ENCODE data around the gene ZFYVE9.

DNA sequence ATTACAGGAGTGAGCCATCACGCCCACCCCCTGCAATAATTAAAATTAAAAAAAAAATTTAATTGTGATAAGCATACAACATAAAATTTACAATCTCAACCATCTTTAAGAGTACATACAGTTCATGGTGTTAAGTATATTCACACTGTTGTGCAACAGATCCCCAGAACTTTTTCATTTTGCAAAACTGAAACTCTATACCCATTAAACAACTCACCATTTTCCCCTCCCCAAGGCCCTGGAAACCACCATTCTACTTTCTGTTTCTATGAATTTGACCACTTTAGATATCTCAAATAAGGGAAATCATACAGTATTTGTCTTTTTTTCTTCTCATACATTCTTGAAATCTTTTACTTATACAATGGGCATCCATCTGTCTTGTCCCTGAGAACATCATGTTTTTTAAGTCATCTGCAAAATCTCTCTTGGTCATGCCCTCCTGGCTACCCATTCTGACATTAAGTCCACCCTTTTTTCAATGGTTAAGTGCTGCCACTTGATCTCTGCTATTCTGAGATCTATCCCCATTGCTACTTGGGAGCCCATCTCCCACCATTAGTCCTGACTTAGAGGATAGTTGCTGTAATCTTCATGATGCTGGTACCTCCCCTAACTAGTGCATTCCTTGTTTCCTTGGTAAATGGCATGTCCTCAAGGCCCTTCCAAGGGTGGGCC, 39.4 kb upstream of the ZFYVE9 start:
- TF ChIP-seq, protein P1, sequence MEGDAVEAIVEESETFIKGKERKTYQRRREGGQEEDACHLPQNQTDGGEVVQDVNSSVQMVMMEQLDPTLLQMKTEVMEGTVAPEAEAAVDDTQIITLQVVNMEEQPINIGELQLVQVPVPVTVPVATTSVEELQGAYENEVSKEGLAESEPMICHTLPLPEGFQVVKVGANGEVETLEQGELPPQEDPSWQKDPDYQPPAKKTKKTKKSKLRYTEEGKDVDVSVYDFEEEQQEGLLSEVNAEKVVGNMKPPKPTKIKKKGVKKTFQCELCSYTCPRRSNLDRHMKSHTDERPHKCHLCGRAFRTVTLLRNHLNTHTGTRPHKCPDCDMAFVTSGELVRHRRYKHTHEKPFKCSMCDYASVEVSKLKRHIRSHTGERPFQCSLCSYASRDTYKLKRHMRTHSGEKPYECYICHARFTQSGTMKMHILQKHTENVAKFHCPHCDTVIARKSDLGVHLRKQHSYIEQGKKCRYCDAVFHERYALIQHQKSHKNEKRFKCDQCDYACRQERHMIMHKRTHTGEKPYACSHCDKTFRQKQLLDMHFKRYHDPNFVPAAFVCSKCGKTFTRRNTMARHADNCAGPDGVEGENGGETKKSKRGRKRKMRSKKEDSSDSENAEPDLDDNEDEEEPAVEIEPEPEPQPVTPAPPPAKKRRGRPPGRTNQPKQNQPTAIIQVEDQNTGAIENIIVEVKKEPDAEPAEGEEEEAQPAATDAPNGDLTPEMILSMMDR (conservative IDR thresholded peaks at IDR 0.05; ENCODE audit: low read length), result no peak
- no peak for TF ChIP-seq EZH2phosphoT487 (IDR thresholded peaks at IDR 0.05; ENCODE audit: borderline replicate concordance)

Data from Loucy (cell line).